HG02610 (cell line): ENCODE measurements around the gene BCL2L12.

Source experiments
- ATAC-seq: cut with Tn5 transposase; IDR thresholded peaks from one replicate; pipeline ENCODE4 v1.9.1; 2021; ENCODE audit warnings: mild to moderate bottlenecking, moderate library complexity; ENCODE audit not compliant: unreplicated experiment

BCL2L12 gene

DNA sequence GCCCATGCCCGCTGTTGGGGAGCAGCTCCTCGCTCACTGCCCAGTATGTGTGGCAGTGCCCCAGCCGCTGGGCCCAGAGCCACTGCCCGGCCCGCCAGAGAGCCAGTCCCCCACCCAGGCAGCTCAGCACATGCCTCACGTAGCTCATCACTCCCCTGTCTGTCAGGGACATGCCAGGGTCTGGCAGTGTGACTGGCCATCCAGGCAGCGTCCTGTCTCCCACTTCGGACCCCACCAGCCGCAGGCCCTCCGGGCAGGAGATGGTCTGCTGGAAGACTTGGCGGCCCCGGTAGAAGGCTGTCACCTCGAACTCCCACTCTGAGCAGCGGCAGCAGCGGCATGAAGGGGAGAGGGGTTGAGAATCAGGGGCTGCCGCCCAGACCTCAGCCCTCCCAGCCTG is 3.7 kb upstream of the BCL2L12 start:
- no peak for ATAC-seq

DNA sequence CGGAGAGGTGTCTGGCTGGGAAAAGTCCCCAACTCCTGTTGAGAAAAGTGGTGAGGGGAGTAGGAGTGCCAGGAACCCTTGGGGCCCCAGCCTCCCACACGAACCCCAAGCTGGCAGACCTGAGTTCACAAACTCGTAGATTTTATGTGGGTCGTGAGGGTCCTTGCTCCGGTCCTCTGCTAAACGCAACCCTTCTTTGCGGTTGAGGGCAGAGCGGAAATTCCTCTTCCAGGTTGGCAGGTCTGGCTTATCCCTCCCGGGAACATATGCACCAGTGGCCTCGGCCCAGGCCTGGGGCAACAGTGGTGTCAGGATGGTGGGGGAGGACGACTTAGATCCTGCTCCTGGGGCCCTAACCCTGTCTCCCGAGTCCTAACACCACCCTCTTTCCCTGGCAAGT is 2.5 kb upstream of the BCL2L12 start:
- no peak for ATAC-seq

DNA sequence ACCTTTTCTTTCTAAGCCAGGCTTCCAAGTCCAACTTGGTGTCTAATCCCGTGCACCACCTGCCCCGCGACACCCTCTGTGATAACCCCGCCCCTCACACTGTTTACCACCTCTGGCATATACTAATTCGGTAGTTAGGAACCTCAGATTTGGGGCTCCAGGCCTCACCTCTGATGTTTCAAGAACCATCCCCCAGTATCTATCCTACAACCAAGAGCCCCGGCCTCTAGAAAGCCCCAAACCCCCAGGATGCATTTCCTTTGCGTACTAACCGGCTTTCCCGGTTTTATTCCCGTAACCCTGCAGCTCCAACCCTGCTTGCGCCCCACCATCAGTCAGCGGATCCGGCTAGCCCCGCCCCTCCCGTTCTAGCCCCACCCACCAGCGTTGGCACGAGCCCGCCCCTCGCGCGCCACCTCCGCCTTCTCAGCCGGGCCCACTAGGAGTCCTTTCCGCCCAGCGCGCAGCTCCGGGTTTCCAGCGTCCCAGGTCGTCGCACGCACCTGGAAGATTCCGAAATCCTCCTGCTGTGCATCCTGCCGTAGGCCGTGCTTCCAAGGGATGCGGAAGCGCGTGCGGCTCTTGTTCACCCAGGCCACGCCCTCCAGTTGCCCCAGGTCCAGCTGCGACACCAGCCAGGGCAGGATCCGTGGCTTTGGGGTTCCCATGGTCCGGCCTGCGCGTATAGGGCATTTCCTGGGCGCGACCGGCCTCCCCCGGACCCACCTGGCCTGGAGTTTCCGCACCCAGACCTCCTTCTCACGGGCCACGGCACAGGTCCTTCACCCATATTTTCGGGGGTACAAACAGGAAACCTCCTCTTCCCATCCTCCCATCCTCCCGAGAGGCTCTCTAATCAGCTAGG is 1.3 kb upstream of the BCL2L12 start:
- ATAC-seq: no peak

DNA sequence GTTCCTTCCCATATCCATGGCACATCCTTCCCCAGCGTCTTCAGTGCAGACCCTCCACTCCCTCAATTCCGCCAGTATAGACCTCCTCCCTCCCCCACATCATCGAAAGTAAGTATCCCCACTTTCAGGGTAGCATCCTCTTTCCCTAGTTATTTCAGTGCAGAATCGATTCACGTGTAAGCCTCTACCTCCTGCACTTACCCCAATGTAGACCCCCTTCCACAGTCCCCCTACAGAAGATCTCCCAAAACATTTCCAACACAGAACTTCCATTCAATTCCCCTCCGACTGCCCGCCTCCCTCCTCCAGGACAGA is 740 bp upstream of the BCL2L12 start:
- ATAC-seq: no peak

DNA sequence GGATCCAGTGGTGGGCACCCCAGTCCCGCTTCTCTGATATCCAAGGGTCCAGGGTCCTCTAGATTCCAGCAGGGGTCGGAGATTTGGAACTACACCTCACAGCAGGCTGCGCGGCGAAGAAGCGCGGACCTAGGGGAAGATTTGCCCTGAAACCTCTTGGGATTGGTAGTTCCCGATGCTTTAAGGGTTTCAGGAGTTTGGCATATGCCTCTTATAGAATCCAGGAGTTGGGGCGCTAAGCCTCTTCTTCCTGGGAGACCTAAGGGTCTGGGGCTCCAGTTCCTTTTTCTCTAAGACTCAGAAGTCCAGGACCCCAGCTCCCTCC is 349 bp downstream of the BCL2L12 start:
- no peak for ATAC-seq

DNA sequence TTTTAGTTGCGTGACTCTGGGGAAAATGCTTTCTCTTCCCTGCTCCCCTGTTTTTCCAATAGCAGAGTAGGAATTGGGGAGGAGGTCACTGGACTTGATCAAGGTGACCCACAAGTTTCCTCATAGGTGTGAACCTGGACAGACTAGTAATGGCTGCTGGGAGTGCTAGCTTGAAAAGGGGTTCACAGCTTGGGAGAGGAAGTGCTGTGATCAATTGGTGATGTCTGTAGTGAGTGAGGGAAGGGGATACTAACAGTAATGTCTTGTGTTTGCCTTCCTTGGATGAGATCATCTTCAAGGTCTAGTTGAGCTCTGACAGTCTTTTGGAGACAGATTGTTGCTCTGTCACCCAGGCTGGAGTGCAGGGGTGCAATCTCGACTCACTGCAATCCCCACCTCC is 1.7 kb downstream of the BCL2L12 start:
- no peak for ATAC-seq

DNA sequence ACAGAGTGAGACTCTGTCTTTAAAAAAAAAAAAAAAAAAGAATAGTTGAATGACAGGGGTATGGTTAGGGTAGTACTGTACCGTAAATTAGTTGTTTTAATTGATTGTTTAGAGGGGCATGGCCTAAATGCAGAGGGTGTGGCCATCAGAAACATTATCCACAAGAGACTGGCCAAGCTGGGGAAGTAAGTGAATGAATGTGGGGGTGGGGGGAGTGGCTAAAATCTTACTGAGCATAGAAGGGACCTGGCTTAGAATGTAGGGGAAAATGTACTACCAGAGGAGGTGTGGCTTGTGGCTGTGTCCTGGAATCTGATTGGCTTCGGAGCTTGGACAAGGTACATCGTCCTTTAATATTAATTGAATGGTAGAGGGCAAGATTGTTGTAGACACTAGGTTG is 3.8 kb downstream of the BCL2L12 start:
- ATAC-seq: no peak

DNA sequence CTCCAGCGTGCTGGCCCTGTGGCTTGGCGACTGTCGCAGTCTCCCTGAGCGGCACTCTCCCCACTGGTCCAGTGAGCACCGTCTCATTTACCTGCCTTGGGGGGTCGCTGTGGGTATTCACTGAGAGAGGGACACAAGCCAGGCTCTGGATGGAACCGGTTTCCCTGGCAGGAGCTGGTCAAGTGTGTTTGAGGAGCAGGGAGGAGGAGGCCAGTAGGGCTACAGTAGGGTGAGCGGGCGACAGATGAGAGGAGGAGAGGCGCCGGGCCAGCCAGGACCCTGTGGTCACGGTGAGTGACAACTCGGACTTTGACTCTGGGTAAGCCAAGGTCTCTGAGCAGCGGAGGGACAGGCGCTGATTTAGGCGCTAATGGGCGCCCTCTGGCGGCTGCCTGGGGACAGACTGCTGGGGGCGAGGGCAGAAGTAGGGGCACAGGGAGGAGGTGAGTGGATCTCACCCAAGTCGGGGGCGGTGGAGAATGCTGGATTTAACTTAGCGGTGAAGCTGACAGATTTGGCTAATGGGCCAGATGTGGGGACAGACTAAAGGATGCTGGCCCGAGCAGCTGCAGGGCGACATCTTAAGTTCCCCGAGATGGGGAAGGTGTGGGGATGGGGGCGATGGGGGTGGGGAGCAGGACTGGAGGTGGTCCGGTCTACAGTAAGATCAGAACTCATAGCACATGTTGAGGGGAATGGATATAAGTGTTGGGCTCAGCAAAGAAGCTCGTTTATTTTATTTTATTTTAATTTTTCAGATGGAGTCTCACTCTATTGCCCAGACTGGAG is 6.6 kb downstream of the BCL2L12 start:
- no peak for ATAC-seq

DNA sequence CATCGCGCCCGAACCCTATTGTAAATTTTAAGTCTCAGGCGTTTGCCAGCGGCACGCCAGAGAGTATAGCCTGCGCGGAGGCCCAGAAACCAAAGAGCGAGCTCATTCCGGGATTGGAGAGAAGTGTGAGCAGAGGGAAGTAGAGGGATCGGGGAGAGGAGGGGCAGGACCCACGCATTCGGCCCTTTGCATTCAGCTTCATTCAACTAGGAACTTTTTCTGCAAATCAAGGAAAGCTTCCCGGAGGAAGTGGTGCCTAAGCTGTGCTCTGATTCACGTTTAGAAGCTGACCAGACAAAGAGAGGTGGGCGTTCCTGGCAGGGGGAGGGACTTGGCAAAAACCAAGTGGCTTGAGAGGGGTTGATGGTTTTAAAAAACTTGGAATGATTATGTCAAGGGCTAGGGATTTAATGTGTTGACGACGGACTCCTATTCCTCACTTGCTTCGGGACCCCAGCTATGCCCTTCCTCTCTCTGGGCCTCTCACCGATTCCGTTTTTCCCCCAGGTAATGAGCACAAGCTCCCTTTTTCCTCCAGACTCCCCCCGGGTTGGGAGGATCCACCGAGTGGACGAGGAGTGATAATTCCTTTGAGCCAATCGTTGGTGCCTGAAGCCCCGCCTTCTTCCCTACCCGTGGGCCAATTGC is 10.5 kb downstream of the BCL2L12 start:
- ATAC-seq: no peak

DNA sequence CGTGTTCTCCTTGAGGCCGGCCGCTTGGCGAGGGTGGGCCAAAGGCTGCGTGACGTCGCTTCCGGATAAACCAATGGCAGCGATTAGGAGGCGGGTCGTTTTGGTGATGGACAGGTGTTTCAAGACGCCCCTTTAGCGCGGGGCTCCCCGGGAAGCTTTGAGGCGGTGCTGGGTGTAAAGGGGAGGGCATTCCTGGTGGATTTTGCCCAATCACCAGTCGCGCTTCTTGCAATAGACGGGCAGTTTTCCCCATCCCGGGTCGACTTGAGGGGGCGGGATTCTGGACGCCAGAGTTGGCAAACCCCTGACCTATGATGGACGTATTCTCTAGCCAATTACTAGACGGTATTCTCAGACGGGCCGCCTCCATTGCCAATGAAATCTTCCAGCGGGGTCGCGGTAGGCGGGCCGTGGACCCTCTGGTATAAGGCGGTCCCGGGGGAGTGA is 11.1 kb downstream of the BCL2L12 start:
- peak; percentile 73 for ATAC-seq

DNA sequence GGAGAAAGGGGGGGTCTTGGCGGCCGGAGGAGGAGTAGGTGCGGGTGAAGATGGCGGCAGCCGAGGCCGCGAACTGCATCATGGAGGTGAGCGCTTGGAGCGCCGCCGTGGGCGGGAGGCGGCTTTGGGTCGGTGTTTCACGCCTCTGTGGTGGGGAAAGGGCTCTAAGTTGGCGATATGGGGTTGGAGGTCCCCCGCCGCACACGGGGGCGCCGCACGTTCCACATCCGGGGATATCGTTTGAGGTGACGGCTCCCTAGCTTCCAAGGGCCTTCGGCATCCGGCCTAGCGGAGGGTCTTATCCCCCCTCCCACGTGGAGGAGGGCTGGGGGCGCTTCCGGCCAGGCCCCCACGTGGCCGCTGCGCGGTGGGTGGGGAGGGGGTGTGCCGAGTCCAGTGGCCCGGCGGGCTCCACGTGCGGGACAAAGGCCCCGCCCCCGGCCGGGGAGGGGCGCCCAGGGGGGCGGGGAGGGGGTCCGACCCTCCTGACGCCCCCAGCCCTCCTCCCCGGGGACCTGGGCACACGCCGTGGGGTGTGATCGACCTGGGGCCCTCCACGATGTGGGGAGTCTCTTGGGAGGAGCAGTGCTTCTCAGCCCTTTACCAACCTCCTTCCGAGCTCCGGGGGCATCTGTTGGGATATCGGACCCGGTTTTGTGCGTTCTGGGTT is 11.6 kb downstream of the BCL2L12 start, which contains the start of gene PRMT1:
TSS of gene PRMT1 (plus strand) at position 41 of the 670 bp plus-strand sequence. CDS start at position 51, 10 bp downstream.
- ATAC-seq: no peak

DNA sequence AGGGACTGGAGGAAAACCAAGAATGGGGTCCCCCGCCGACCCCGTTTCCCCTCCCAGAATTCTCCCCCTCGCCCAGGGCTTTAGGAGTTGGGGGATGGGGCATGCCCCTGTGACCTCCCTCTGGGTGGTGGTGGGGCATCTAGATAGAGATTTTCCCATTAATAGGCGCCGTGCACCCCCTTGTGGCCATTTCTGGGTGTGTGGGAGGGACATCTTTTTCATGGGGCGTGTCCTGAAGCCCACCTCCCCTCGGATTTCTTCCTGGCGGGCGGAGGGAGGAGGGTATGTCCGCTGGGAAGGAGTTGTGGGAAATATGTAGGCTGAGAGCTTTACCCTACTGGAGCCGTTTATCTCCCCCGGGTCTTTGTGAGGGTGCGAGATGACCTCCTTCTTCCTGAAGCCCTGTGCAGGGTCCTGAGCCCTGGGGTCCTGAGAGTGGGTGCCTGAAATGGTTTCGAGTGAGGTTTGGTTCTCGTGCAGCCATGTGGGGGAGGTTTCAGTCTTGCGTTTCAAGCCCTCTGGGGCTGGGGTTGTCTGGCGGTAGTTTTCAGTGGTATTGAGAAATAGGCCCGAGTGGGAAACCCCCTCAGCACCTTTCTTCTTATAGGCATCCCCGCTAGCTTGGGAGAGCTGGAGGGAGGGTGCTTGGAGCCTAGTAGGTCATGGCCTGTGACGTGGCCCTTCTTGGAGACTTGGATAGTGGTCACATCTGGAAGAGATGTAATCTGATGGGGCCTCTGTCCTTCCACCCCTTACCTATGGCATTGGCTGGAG is 12.4 kb downstream of the BCL2L12 start:
- ATAC-seq: no peak

DNA sequence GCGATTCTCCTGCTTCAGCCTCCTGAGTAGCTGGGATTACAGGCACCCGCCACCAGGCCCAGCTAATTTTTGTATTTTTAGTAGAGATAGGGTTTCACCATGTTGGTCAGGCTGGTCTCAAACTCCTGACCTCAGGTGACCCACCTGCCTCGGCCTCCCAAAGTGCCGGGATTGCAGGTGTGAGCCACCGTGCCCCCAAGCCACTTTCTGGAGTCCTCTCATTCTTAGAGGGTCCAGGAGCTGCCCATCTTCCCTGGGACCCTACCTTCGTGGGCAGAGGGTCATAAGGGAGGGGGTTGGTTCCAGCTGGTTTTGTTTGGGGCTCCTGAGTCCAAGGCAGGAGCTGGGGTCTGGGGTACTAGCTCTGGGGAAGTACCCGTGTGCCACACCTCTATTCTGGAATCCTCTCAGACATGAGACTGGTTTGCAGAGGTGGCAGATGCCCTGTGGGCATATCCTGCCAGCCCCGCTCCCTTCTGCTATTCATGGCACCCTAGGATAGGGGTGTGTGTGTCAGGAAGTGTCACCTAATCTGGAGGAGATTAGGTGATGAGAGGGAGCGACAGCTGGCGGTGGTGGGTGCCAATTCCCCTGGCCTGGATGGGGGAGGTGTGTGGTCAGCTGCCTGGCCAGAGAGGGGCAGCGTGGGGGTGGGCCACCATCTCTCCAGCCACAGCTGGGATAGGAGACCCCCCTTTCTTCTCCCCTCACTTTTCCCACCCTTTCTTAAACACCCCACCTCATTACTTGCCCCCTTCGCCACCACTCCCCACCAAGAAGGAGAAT is 13.4 kb downstream of the BCL2L12 start:
- ATAC-seq: no peak

DNA sequence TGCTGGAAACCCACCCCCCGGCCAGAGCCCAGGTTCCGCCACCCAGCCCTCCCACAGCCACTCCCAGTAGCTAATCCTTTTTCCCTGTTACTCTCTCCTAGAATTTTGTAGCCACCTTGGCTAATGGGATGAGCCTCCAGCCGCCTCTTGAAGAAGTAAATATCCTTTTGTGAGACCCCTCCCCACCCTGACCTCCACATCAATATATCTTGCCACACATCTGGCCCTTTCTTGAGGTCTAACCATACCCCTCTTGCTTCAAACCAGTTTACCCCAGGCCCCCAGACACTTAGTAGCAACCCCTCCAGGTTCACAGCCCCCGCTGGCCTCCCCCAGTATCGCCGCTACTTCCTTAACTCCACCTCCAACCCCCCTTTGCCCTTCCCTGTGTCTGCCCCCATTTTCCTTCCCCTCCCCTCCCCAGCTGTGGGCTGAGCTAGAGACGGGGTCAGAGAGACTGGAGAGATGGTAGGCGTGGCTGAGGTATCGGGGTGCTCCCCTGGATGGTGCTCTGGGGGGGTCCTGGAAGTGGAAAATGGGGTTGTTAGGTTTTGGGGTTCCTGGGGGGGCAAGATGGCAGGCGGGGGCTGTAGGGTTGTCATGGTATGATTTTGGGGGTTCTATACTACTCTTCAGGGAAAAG is 14.2 kb downstream of the BCL2L12 start:
- no peak for ATAC-seq

DNA sequence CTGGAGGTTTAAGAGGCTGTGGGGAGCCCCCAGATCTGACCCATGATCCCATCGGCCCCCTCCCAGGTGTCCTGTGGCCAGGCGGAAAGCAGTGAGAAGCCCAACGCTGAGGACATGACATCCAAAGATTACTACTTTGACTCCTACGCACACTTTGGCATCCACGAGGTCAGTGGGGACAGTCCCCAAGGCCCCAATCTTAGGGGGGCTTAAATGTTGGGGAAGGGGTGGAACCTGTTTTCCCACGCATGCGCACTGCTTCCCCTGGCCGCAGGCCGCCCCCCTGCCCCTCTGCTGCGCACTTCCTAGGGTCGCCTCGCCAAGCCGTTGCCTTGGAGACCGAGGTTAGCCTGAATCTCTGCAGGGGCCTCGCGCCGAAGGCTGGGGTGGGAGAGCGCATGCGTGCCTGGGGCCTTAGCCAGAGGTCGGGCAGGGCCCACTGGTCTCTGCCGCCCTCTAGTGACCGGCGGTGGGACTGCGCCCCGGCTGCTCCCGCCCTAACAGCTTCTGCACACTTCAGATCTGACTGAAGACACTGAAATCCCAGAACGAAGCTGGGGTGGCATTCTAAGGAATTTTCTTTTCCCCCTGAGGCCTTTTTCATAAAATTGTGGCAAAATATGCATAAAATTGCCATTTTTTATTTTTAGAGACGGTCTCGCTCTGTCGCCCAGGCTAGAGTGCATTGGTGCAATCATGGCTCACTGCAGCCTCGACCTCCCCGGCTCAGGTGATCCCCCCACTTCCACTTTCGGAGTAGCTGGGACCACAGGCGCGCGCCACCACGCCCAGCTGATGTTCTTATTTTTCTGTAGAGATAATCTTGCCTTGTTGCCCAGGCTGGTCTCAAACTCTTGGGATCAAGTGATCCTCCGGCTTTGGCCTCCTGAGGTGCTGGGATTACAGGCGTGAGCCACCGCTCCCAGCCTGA is 15.0 kb downstream of the BCL2L12 start:
- peak; percentile 20 for ATAC-seq

DNA sequence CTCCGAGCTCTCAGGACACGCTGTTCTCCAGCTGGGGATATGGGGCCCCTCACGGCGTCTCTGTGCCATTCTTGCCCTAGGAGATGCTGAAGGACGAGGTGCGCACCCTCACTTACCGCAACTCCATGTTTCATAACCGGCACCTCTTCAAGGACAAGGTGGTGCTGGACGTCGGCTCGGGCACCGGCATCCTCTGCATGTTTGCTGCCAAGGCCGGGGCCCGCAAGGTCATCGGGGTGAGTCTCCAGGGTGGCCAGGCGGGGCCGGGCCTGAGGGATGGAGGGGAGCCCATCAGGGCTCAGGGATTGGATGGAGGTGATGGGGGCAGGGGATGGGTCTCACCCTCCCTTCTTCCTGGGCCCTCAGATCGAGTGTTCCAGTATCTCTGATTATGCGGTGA is 16.1 kb downstream of the BCL2L12 start:
- ATAC-seq: no peak

DNA sequence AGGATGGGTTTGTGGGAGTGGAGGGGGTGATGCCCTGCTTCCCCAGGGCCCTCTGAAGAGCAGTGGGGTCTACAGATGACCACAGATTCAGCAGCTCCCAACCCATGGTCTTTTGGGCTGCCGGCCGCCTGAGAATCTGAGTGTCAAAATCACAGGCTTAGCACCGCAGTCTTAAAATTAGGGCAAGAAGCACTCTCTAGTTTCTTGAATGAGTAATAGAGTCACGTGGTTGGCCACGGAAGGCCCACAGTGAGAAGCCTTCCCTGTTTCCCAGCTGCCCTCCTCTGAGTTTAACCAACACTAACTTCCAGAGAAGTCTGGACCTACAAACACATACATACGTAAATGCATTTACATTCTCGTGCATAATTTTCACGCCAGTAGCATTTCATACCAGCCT is 16.5 kb downstream of the BCL2L12 start:
- ATAC-seq: no peak

DNA sequence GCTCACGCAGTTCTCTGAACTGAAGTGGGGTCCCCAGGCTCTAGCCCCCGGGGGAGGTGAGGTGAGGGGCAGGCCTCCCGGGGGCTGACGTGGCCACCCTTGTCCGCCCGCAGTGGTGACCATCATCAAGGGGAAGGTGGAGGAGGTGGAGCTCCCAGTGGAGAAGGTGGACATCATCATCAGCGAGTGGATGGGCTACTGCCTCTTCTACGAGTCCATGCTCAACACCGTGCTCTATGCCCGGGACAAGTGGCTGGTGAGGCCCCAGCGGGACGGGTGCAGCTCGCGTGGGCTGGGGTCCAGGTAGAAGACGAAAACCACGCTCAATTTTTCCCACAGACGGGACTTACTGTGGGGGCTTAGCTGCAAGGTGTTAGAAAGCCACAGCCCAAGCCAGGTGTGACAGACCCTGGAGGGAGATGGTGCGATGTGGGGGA is 18.1 kb downstream of the BCL2L12 start:
- no peak for ATAC-seq
